GM19455 (cell line): Measurements from ENCODE around the gene ACTA2.
"Not testable (repeated sequence)": the region's sequence is repeated elsewhere in the genome, so short reads cannot be mapped to it uniquely, and the experiment has no call there.

Experiments
- ATAC-seq: cut with Tn5 transposase; IDR thresholded peaks from one replicate; pipeline ENCODE4 v1.9.1; 2021; ENCODE audit not compliant: unreplicated experiment

Gene ACTA2

DNA sequence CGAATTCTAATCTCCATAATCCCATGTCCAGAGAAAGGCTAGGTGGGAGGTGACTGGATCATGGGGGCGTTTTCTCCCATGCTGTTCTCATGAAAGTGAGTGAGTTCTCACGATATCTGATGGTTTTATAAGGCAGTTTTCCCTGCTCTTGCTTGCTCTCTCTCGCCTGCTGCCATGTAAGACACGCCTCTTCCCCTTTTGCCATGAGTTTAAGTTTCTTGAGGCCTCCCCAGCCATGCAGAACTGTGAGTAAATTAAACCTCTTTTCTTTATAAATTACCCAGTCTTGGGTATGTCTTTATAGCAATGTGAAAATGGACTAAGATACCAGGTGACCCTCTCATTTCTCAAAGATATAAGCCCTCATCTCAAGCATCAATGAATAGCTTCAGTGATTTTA, 1.1 kb upstream of the ACTA2 start:
- ATAC-seq: no peak

DNA sequence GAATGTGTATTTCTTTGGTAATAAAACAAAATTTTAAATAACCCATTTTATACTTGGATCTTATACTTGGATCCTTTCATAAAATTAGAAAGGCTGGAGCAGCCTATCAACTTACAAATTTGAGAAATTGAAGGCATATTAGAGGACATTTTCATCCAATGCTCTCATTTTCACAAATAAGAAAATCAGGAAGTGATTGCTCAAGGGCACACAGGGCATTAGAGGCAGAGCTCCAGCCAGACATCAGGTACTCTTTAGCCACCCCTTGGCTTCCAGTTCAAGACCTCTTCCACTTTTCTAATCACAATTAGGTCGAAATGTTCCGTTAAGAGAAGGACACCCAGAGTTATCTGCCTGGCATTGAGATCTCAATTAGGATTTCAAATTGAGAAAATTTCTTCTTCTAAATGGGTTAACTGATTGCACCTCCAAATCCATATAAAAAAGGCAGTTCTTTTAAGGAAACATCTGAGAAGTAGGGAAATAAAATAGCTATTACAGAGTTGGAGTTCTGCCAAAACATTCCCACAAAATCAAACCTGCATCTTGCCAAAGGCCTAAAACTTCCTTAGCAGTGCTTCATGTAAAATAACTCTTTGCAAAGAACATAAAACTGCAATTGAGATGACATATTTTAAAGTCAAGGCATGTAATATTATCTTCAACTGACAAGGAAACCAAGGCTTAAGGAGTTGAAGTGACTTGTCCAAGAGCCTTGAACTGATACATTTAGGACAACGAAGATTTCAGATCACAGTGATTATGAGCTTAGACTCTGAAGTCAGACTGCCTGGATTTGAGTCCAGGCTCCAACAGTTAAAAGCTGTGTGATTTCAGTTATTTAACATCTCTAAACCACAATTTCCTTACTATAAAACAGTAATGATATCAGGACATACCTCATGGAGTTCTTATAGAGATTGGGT, 2.4 kb downstream of the ACTA2 start:
- no peak for ATAC-seq

DNA sequence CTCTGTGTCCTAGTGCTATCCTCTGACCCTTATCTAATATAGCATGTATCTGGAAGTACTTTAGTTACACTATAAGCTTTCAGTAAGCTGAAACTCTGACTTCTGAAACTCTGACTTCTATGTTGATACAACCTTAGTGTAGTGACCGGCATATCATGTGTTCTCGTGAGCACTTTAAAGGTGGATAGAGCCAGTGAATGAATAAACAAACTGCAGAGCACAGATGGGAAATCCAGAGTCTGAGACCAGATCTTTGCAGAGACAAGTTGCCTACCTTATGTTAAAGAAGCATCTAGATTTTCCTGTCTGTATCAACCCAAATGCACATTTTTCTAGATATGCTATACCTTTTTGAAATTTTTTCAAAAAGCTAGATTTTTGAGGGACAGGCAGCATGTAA, 3.5 kb downstream of the ACTA2 start:
- no peak for ATAC-seq

DNA sequence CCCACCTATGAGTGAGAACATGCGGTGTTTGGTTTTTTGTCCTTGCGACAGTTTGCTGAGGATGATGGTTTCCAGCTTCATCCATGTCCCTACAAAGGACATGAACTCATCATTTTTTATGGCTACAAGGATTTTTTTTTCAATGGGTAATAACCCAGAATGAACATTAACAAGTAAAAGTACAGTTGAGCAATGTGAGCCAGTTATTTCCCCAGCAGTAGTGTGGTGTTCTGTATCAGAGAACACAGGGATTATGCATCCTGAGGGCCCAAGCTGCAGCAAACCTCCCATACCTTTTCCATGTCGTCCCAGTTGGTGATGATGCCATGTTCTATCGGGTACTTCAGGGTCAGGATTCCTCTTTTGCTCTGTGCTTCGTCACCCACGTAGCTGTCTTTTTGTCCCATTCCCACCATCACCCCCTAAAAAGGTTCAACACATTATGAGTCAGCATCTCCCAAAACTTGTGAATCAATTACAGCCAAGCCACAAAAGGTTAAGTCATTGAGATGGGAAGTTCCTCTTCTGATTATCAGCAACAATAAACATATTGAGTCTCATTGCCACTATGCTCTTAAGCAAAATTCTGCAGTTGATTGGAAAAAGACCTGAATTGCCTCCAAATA, 5.5 kb downstream of the ACTA2 start:
- ATAC-seq: no peak

DNA sequence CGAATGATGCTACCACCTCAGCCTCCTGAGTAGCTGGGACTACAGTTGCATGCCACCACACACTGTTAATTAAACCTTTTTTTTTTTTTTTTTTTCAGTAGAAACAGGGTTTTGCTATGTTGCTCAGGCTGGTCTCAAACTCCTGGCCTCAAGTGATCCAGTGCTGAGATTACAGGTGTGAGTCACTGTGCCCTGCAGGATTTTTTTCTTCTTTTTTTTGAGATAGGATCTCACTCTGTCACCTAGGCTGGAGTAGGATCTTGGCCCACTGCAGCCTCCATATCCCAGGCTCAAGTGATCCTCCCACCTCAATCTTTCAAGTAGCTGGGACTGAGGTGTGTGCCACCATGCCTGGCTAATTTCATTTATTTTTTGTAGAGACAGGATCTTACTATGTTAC, 6.4 kb downstream of the ACTA2 start:
- no peak for ATAC-seq

DNA sequence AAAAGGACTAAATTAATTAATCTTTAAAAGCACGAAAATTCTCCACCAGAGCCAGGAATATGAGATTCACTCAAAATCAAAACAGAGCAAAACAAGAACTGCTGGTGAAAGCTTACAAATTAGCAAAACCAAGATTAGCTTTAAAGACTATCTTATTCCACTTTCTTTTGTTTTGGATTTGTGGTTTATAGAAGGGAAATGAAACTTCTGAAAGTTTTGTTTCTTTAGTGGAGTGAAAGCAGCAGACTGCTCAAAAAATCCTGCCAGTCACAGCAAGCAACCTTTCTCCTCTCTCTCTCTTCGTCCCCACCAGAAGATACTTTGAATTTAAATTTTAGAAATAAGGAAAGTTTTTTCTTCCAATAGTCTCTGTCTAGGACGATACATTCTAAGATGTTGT, 7.8 kb downstream of the ACTA2 start:
- no peak for ATAC-seq

DNA sequence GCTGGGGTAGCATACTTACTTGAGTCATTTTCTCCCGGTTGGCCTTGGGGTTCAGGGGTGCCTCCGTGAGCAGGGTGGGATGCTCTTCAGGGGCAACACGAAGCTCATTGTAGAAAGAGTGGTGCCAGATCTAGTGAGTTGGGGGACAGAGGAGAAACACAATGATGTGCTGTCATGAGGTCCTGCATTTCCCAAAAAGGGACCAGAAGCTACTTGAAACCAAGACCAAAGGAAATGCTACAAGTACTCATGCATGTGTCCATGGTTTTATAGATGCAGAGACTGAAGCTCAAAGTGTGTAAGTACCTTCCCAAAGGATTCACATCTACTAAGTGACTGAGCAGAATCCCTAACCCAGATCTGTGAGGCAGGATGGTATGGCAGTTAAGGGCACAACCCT, 8.8 kb downstream of the ACTA2 start:
- no peak for ATAC-seq

DNA sequence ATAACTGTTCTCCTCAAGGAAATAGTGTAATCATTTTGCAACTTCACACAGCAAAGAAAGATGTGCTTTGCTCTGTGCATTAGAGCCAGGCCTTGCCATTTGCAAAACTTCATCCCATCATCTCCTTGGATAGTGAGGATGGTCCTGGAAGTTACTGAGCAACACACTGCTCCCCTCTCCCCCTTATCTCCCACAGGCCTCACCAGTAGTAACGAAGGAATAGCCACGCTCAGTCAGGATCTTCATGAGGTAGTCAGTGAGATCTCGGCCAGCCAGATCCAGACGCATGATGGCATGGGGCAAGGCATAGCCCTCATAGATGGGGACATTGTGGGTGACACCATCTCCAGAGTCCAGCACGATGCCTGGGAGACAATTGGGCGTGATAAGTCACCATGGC, 11.5 kb downstream of the ACTA2 start:
- no peak for ATAC-seq

DNA sequence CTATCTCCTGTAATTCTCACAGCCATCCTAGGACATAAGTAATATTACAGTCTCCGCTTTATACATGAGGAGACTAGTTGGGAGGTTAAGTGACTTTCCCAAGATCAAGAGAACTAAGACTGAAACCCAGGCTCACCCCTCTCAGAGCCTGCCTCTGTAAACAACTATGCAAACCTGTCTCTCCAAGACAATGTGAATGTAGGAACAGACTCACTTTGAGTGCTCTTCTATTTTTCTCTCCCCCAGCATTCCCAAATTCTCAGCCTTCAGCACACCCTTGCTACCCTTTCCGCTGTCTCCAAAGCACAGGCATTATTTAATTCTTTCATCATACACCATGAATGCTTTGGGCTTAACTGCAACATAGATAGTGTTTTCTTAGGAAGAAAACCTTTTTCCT, 13.6 kb downstream of the ACTA2 start:
- ATAC-seq: no peak

DNA sequence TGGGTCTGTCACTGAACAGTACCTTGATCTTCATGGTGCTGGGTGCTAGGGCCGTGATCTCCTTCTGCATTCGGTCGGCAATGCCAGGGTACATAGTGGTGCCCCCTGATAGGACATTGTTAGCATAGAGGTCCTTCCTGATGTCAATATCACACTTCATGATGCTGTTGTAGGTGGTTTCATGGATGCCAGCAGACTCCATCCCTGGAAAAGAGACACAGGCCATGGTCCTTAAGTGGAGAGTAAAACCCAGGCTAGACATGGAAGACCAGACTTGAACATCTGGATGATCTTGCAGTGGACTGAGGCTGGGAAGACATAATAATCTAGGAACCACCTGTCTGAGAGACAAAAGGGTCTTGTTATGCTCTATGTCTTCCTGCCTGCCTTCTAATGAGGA, 14.5 kb downstream of the ACTA2 start:
- ATAC-seq: no peak

DNA sequence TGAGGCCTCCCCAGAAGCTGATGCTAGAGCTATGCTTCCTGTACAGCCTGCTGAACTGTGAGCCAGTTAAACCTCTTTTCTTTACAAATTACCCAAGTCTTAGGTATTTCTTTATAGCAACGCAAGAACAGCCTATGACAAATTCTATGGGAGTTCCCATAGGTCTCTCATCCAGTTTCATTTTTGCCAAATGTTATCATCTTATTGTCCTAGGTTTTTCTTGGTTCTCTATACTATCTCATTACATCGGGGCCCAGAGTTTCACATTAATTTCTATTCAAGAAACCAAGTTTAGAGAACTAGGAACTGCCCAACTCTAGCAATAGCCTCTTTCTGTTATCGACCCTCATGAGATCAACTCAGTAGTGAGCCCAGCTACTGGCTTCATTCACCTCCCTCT, 15.9 kb downstream of the ACTA2 start:
- ATAC-seq: no peak

DNA sequence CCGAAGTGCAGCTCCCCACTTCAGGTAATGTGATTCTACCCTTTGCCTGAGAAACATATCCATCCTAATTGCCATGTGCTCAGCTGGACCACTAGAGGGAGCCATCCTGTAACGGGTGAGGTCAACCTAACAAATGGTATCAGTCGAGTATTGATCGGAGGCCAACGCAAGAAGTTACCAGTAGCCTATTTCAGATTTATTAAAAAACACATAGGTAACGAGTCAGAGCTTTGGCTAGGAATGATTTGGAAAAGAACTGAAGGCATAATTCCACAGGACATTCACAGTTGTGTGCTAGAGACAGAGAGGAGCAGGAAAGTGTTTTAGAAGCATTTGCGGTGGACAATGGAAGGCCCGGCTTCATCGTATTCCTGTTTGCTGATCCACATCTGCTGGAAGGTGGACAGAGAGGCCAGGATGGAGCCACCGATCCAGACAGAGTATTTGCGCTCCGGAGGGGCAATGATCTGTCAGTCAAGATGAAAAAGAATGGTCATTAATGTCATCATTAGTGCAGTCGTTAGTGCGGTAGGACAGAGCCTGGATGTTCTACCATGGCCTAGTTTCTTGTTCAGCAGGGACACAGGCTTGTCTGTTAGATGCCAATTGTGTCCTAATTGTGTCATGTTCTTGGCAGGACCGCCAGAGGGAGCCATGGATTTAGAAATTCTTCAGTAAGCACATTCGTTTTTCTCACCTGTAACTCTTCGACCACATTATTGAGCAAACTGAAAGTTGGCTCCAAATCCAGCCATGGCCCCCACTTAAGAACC, 17.5 kb downstream of the ACTA2 start:
- ATAC-seq: peak; percentile 42

DNA sequence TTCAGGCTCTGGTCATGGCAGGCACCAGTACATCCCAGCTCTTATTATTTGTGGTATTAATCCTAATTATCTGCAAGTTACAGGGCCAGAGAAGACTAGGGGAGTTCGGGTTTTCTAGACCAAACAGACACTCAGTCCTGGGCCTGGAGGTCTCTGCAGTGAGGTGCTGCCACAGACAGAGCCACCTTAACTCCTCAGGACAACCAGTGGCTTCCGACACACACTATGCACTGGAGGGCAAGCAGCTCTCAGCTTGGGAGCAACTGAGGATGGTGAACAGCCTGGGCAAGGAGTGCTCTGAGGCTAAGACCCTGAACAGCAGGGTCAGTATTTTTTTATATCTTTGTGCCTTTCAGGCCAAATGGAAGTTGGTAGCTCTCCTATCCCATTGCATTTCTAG, 19.0 kb downstream of the ACTA2 start:
- ATAC-seq: no peak

DNA sequence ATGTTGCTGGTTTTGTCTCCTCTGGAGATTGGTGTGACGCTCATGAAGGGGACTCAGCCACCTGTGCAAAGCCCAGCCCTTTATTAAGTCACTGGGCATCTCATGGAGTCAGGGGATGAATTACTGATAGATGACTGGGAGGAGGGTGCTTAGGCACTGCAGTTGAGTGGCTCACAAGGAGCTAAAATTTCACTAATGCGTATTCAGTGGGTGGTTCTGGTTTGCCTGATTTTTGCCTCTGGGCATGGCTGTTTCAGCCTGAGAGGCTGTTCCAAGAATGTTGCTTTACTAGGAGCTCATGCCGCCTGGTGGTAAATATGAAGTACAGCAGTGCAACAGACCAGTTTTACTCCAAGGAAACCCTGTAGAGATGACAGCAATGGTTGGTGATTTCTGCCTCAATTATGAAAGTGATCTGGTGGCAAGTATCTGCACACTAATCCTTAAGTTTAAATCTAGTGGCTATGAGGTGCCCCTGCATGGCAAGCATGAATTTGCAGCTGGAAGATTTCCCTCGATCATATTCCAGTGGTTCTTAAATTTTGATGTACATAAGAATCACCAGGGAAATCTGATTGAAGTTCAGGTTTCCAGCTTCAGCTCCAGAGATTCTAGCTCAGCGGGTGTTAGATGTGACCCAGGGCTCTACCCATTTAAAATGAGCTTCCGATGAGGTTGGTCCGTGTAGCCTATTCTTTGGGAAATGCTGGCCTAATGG, 19.9 kb downstream of the ACTA2 start:
- ATAC-seq: peak; percentile 58

DNA sequence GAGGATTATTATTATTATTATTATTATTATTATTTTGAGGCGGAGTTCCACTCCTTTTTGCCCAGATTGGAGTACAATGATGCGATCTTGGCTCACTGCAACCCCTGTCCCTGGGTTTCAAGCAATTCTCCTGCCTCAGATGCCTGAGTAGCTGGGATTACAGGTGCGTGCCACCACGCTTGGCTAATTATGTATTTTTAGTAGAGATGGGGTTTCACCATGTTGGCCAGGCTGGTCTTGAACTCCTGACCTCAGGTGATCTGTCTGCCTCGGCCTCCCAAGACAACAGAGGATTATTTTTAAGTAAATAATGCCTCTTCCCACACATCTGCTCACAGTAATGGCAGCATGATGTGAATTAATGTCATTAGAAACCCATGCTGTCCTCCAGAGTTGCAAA, 20.5 kb downstream of the ACTA2 start:
- ATAC-seq: not testable (repeated sequence)

DNA sequence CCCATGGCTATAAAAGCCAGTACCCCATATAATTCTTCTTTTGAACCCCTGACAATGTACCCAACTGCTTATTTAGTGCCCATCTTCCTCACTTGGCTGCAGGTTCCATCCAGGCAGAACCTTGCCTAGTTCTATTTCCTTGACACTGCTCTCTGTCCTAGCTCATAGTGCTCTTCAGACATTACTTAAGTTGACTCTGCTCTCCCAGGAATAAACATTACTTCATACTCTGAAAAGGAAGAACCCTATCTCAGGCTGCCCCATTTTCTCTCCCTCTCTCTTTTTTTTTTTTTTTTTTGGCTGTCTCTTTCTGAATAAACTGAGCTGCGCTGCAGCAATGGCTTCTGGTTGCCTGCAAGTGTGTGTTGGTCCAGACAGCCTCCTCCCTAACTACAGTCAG, 21.0 kb downstream of the ACTA2 start:
- no peak for ATAC-seq

DNA sequence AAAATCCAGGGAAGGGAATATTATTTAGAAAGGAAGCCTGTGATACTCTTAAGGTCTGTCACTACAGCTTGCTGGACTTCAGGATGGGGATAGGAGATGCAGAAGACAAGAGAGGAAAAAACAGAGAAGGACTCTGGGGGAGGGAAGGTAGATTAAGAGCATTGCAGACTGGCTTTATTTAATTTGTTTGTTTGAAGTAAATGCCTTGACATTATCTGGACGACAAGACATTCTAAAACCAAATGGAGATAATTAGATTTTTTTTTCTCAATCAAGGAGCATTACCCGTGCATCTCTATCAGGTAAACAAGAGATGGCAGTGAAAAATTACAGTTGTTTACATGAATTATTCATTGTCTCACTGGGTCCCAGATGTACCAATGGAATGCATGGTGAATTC, 24.3 kb downstream of the ACTA2 start:
- no peak for ATAC-seq

DNA sequence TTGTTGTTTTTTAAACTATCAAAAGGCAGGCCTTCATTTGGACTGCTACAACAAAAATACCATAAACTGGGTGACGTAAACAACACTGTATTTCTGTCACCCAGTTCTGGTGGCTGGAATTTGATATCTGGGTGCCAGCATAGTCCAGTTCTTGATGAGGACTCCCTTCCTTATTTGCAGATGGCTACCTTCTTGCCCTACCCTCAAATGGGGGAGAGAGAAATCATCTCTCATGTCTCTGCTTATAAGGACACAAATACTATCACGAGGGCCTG, 25.2 kb downstream of the ACTA2 start:
- no peak for ATAC-seq

DNA sequence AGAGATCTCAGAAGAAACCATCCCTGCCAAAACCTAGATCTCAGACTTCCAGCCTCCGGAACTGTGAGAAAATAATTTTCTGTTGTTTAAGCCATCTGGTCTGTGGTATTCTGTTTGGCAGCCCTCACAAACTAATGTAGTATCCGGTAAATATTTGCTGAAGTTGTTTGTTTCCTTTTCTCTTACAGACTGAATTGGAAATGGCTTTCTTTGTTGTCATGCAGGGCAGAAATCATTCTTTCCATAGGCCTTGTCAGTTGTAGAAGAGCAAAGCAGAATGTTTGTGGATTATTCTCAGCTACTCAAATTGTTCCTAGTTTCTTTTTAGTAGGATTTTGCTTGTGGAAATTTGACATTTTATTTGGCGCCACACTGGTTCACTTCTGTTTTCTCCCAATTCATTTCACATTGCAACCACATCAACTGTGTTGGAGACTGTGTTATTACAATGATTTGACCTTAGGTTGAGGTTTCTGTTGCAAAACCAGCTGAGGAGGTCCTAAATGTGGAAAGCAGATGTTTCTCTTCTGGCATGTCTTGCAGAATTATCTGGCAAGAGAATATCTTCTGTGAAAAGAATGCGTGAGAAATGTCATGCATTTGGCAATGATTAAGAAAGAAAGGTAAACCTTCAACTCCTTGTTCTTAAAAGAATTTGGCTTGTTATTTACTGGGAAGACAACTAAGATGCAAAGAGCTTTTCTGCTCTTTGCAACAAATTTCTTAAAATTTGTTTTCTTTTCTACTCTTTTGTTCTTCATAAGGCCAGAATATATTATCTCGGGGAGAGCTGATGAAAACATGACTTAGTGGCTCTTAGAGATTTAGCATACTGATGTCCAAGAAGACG, 25.8 kb downstream of the ACTA2 start:
- ATAC-seq: no peak

DNA sequence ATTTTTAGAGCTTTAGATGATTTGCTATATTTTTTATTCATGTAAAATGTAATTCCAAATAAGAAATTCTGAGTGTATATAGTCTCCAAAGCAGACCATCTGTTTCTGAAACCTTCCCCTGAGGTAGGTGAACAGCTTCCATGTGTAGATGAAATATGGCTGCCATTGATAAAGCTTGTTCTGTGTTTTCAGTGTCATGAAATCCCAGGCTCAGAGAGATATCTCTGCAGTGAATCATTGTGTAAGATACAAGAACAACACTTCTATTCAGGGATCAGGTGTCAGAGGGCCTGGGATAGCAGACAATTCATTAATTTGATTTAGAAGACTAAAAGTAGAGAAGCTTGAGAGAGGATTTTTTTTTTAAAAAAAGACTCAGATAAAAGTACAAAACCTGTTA, 29.1 kb downstream of the ACTA2 start:
- no peak for ATAC-seq

DNA sequence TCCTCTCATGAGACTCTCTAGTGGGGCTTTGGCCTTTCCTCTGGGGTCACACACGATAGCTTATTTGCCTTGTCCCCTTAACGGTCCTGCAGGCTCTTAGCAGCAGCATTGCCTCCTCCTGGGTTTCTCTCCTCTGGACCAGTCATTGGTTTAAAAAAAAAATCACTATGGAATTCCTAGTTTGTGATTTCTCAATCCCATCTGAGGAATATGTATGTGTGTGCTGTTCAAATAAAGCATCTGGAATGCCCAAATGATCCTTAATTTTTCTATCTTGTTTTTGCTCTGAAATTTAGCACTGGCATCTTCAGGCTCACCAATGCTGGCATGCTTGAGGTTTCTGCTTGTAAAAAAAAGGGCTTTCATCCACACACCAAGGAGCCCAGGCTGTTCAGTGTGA, 30.5 kb downstream of the ACTA2 start:
- no peak for ATAC-seq
